HG02610 (cell line): ENCODE data around the gene SLC12A6.
"Not testable (repeated sequence)": the region's sequence is repeated elsewhere in the genome, so short reads cannot be mapped to it uniquely, and the experiment has no call there.

ENCODE experiments used
- ATAC-seq: cut with Tn5 transposase; IDR thresholded peaks from one replicate; pipeline ENCODE4 v1.9.1; 2021; ENCODE audit warnings: mild to moderate bottlenecking, moderate library complexity; ENCODE audit not compliant: unreplicated experiment

Gene SLC12A6

GRCh38 chr15:34337557-34338306, at the start of gene SLC12A6:
SLC12A6 (minus strand) TSS chr15:34337781; CDS start chr15:34336680, 1,101 bp downstream.
- ATAC-seq: peak; percentile 67

GRCh38 chr15:34381829-34382521, 44.4 kb upstream of the SLC12A6 start:
- ATAC-seq: not testable (repeated sequence)

- ATAC-seq: not testable (repeated sequence)
These were observed 42.9 kb upstream of the SLC12A6 start for GRCh38 chr15:34380491-34380890.

GRCh38 chr15:34376856-34377255, 39.3 kb upstream of the SLC12A6 start:
- no peak for ATAC-seq

- not testable (repeated sequence) for ATAC-seq
These were observed 38.0 kb upstream of the SLC12A6 start for GRCh38 chr15:34375541-34375940.

GRCh38 chr15:34374816-34375215, 37.2 kb upstream of the SLC12A6 start:
- no peak for ATAC-seq

GRCh38 chr15:34373951-34374350, 36.4 kb upstream of the SLC12A6 start:
- ATAC-seq: no peak

GRCh38 chr15:34370643-34371042, 33.1 kb upstream of the SLC12A6 start:
- ATAC-seq: no peak

- no peak for ATAC-seq
These were observed 32.5 kb upstream of the SLC12A6 start for GRCh38 chr15:34370129-34370528.

GRCh38 chr15:34367101-34368081, 29.8 kb upstream of the SLC12A6 start, which contains the start of gene LPCAT4:
LPCAT4 (minus strand) TSS chr15:34367196; CDS start chr15:34367100, 96 bp downstream.
- peak; percentile 81 for ATAC-seq

- ATAC-seq: no peak
These were observed 28.9 kb upstream of the SLC12A6 start for GRCh38 chr15:34366271-34367065.

- no peak for ATAC-seq
These were observed 28.3 kb upstream of the SLC12A6 start for GRCh38 chr15:34365836-34366235.

- ATAC-seq: no peak
These were observed 27.7 kb upstream of the SLC12A6 start for GRCh38 chr15:34365091-34365825.

- no peak for ATAC-seq
These were observed 26.5 kb upstream of the SLC12A6 start for GRCh38 chr15:34364041-34364440.

GRCh38 chr15:34362047-34362773, 24.6 kb upstream of the SLC12A6 start:
- ATAC-seq: no peak

- no peak for ATAC-seq
These were observed 23.7 kb upstream of the SLC12A6 start for GRCh38 chr15:34361278-34361677.

GRCh38 chr15:34360298-34360697, 22.7 kb upstream of the SLC12A6 start:
- no peak for ATAC-seq

- no peak for ATAC-seq
These were observed 21.8 kb upstream of the SLC12A6 start for GRCh38 chr15:34359416-34359815.

GRCh38 chr15:34358948-34359347, 21.4 kb upstream of the SLC12A6 start:
- ATAC-seq: no peak
